Measurements from ENCODE around the gene RPL18A. TPM values are rescaled to one million over a fixed set of nuclear protein-coding genes. Genes with fewer than 3 reads are reported as not detected.

The RPL18A gene
- total and polyA plus RNA-seq, 10 of the 15 experiments (the other 5 are each of a cell fraction or from before 2014, with no cell fraction given), result 1,181 to 3,774 (median 2,300) TPM

DNA sequence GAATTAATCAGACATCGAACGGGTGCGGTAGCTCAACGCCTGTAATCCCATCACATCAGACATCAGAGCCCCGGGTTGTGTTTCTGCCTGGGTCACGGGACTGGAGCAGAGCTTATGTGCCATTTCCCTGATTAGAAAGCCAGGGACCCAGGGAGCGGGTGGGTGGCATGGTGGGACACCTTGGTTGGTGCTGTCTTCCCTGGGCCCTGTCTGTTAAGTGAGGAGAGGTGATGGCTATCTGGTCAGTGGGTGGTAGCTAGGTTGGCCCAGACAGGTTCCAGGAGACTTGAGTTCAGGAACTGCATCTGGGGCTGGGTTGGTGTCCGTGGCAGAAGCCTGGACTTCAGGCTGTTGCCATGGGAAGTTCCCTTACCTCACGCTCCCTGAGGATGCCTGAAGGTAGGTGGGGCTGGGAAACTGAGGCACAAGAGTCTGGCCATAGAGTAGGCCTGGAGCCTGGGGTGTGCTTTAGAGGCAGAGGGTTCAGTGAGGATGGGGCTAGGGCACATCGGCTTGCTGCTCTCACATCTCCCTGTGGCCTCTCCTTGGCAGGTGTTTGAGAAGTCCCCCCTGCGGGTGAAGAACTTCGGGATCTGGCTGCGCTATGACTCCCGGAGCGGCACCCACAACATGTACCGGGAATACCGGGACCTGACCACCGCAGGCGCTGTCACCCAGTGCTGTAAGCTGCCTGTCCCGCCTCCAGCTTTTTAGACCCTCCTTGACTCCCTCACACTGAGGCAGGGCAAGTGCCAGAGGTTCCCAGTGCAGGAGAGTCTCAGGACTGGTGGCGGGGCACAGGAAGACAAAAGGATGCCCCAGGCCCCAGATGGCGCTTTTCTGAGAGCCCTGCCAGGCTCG, 2.1 kb downstream of the RPL18A start:
- FAIRE-seq, result no peak
- ATAC-seq, result no peak
- Histone ChIP-seq H3K36me3 (ENCODE audit: control insufficient read depth in 2 of 2, insufficient read depth in 2 of 2, low read length in 1 of 2) (peaks cover 23 to 30% of the 10 kb centered on the region in 2 experiments), H2AFZ (ENCODE audit: control insufficient read depth, low read depth, low read length) (no peak overlapping the region), H3K27me3 (replicated peaks in 1 of 2; ENCODE audit: control insufficient read depth in 2 of 2, insufficient read depth in 2 of 2, low read length in 1 of 2) (no peaks in the 10 kb centered on the region), H3K27ac (ENCODE audit: control insufficient read depth, insufficient read depth) (peak overlapping the region; percentile 26; the same call in 1 of the 2 replicates), H3K79me2 (ENCODE audit: control insufficient read depth, insufficient read depth, low read length) (peaks cover 30% of the 10 kb centered on the region), H3K4me3 (peak overlapping the region; percentile 92), H3K9ac (ENCODE audit: control insufficient read depth, insufficient read depth, low read length) (peak overlapping the region; percentile 81), H3K4me2 (ENCODE audit: control insufficient read depth, insufficient read depth) (peak overlapping the region; percentile 71), H4K20me1 (ENCODE audit: control insufficient read depth, insufficient read depth) (peaks cover 17% of the 10 kb centered on the region), H3K9me3 (replicated peaks; ENCODE audit: control insufficient read depth, insufficient read depth, low read length) (no peaks in the 10 kb centered on the region), H3K4me1 (ENCODE audit: control insufficient read depth, insufficient read depth, low read length) (peaks cover 12% of the 10 kb centered on the region)
- in situ Hi-C loops (cut with MboI) (no loop called here), intact Hi-C loops (cut with micrococcal nuclease; ENCODE audit: unreplicated experiment) (loop anchor here (2.0 kb wide), 1 partner anchor 135 kb away; no protein-coding TSS in a partner anchor)
- ChIA-PET SMC1A (ENCODE audit: uncharacterized antibody, unreplicated experiment) (interaction anchor here (4.5 kb wide), 1 partner anchor 70 kb away, joined by 137 read pairs; the partner anchor contains the start of gene CCDC124), CTCF (interaction anchor here (4.8 kb wide), 1 partner anchor 70 kb away, joined by 251 read pairs; the partner anchor contains the start of gene CCDC124), RAD21 (ENCODE audit: unreplicated experiment) (interaction anchor here (0.5 to 4.2 kb wide), 3 partner anchors 14 to 70 kb away, joined by 3 to 228 read pairs (median 3); partner anchors contain the start of genes CCDC124 and JAK3), POLR2A (interaction anchor here (0.6 to 1.1 kb wide), 2 partner anchors 72 to 204 kb away, joined by 3 to 4 read pairs; no protein-coding TSS in a partner anchor)
- no peak for TF ChIP-seq TAF1 (IDR thresholded peaks at IDR 0.05; ENCODE audit: borderline replicate concordance, low read depth, low read length)
- TF ChIP-seq IKZF1 (conservative IDR thresholded peaks at IDR 0.05), result 0 out of 2 replicates have a peak, but pooled peaks have one; percentile 1
- TF ChIP-seq SUPT20H (IDR thresholded peaks at IDR 0.05; ENCODE audit: borderline replicate concordance, control insufficient read depth, low read depth, low read length), result no peak
- TF ChIP-seq POLR2A (IDR thresholded peaks at IDR 0.05; ENCODE audit: low read depth, low read length), result peak; percentile 56
- TF ChIP-seq, protein P1, sequence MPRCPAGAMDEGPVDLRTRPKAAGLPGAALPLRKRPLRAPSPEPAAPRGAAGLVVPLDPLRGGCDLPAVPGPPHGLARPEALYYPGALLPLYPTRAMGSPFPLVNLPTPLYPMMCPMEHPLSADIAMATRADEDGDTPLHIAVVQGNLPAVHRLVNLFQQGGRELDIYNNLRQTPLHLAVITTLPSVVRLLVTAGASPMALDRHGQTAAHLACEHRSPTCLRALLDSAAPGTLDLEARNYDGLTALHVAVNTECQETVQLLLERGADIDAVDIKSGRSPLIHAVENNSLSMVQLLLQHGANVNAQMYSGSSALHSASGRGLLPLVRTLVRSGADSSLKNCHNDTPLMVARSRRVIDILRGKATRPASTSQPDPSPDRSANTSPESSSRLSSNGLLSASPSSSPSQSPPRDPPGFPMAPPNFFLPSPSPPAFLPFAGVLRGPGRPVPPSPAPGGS (IDR thresholded peaks at IDR 0.05; ENCODE audit: borderline replicate concordance, insufficient read depth, low read depth, low read length, poor library complexity, severe bottlenecking), result no peak
- TF ChIP-seq, protein P2, sequence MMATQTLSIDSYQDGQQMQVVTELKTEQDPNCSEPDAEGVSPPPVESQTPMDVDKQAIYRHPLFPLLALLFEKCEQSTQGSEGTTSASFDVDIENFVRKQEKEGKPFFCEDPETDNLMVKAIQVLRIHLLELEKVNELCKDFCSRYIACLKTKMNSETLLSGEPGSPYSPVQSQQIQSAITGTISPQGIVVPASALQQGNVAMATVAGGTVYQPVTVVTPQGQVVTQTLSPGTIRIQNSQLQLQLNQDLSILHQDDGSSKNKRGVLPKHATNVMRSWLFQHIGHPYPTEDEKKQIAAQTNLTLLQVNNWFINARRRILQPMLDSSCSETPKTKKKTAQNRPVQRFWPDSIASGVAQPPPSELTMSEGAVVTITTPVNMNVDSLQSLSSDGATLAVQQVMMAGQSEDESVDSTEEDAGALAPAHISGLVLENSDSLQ (IDR thresholded peaks at IDR 0.05), result no peak
- no peak for DNase-seq (ENCODE audit: low read depth, low spot score)
- BruUV-seq (replicated peaks), result no TSS peak
- WGBS (ENCODE audit: insufficient coverage, insufficient replicate concordance, low lambda C conversion rate, missing lambda C conversion rate), result 36% methylated on average over 23 of the region's 23 CpGs
